CD4-positive, alpha-beta T cell (primary cell): ENCODE results near the gene CDC123. TPM values are rescaled to one million over a fixed set of nuclear protein-coding genes. Genes with fewer than 3 reads are reported as not detected.
A peak's percentile ranks its signal among the peaks of the same experiment; 100 is the strongest.

Experiments used
- ATAC-seq: fragments of 200-7000 bp; cut with Tn5 transposase; one replicate; pipeline ENCODE4 v1.10.0; 2022; ENCODE audit warnings: mild to moderate bottlenecking; ENCODE audit not compliant: poor library complexity
- CTCF ChIA-PET: fragments of 350-600 bp; sonication (Branson Sonifier 250); formaldehyde crosslinking; loops from one replicate; lab custom pipeline; 2021; ENCODE audit warnings: antibody characterized with exemption, inconsistent platforms; lab: Charles Lee
- POLR2A ChIA-PET: fragments of 350-600 bp; sonication (Branson Sonifier 250); formaldehyde crosslinking; loops from one replicate; lab custom pipeline; 2021; ENCODE audit warnings: antibody characterized with exemption, inconsistent platforms; lab: Charles Lee
- DNase-seq, 14 experiments: peaks; one replicate each; pipeline ENCODE4 v3.0.0-alpha.2; 2013 to 2020; ENCODE audit warnings: mixed read lengths in 2 of 14
- H3K27ac ChIP-seq, 2 donors: one replicate each; pipeline versions ENCODE4 v1.5.1 to v1.7.0; 2013; ENCODE audit warnings: low read length in 2 of 2, low read depth in 1 of 2, mild to moderate bottlenecking in 1 of 2
- H3K27me3 ChIP-seq, 2 experiments: 1 replicate in 1 of 2; 2 replicates in 1 of 2; pipeline versions ENCODE4 v1.6.1 to v1.7.0; 2013; ENCODE audit warnings: low read length in 2 of 2, control low read depth in 1 of 2, mild to moderate bottlenecking in 1 of 2, moderate library complexity in 1 of 2; ENCODE audit not compliant: insufficient read depth in 2 of 2, control insufficient read depth in 1 of 2
- H3K36me3 ChIP-seq: one replicate; pipeline ENCODE4 v1.6.1; 2013; ENCODE audit warnings: low read length, control low read depth; ENCODE audit not compliant: insufficient read depth
- H3K4me1 ChIP-seq: one replicate; pipeline ENCODE4 v1.6.1; 2013; ENCODE audit warnings: low read length, control low read depth; ENCODE audit not compliant: insufficient read depth
- H3K4me3 ChIP-seq: one replicate; pipeline ENCODE4 v1.5.1; 2013; ENCODE audit warnings: mild to moderate bottlenecking, low read length, moderate library complexity
- H3K9me3 ChIP-seq, 2 experiments: 1 replicate in 1 of 2; 2 replicates in 1 of 2; pipeline versions ENCODE4 v1.6.1 to v1.7.0; 2013; ENCODE audit warnings: low read length in 2 of 2, mild to moderate bottlenecking in 2 of 2, control low read depth in 1 of 2, moderate library complexity in 1 of 2; ENCODE audit not compliant: control insufficient read depth in 1 of 2, insufficient read depth in 1 of 2
- H3K27ac Mint-ChIP-seq: one replicate; pipeline ENCODE4 v1.8.0; 2020; ENCODE audit warnings: mixed read lengths
- H3K27me3 Mint-ChIP-seq: one replicate; pipeline ENCODE4 v1.8.0; 2021; ENCODE audit warnings: mixed read lengths
- H3K36me3 Mint-ChIP-seq: one replicate; pipeline ENCODE4 v1.8.0; 2021; ENCODE audit warnings: low read depth, mixed read lengths
- H3K4me1 Mint-ChIP-seq: one replicate; pipeline ENCODE4 v1.8.0; 2021; ENCODE audit warnings: low read depth, mixed read lengths
- H3K4me3 Mint-ChIP-seq: one replicate; pipeline ENCODE4 v1.8.0; 2020; ENCODE audit warnings: mild to moderate bottlenecking, mixed read lengths
- H3K9me3 Mint-ChIP-seq: one replicate; pipeline ENCODE4 v1.8.0; 2020; ENCODE audit warnings: mixed read lengths
- CTCF ChIP-seq: fragments of 200-600 bp; IDR thresholded peaks from one replicate; pipeline ENCODE4 v1.8.0; 2022; ENCODE audit warnings: antibody characterized with exemption, mild to moderate bottlenecking
- intact Hi-C, 2 experiments: fragments of 100-400 bp; cut with DNase I in 1 of 2; cut with micrococcal nuclease in 1 of 2; formaldehyde crosslinking; loops; one replicate each; pipeline versions ENCODE4 v1.15.1 to v1.9.0; 2023 to 2025; cut with DNase I, micrococcal nuclease
- total RNA-seq, 174 experiments: library from RNA in 2 of 174; stranded (reverse) in 2 of 174; gene quantifications; one replicate each; pipeline ENCODE4 v1.2.3 and lab custom pipeline; 2021 to 2026

CDC123 gene
- total RNA-seq, 2 experiments from 2014 or later = 34.7 to 40.5 TPM

- H3K4me1 Mint-ChIP-seq = peaks cover 51% of the 10 kb centered on the region
- Histone ChIP-seq H3K27ac (no peak overlapping the region), H3K4me3 (no peak overlapping the region), H3K4me1 (peaks cover 21% of the 10 kb centered on the region), H3K9me3 (no peaks in the 10 kb centered on the region), H3K36me3 (peaks cover 7% of the 10 kb centered on the region), H3K27me3 (no peaks in the 10 kb centered on the region)
- no peak overlapping the region for H3K27ac Mint-ChIP-seq
- no peaks in the 10 kb centered on the region for H3K27me3 Mint-ChIP-seq
- intact Hi-C loops = loop anchor here (5.0 to 10.0 kb wide), 4 partner anchors 57 to 1396 kb away; partner anchors contain the start of genes DHTKD1 (in 1 of the 2), PRPF18 (in 1 of the 2) and SEPHS1 (in 1 of the 2)
- ATAC-seq = no peak
- DNase-seq = no peak
- peaks cover 43% of the 10 kb centered on the region for H3K36me3 Mint-ChIP-seq
- peak overlapping the region; percentile 66 for H3K4me3 Mint-ChIP-seq
- TF ChIP-seq CTCF = no peak
- H3K9me3 Mint-ChIP-seq = no peaks in the 10 kb centered on the region
- ChIA-PET POLR2A (interaction anchor here (0.6 kb wide), 1 partner anchor 29 kb away, joined by 3 read pairs; no protein-coding TSS in a partner anchor), CTCF (no interaction called here)
Measured at GRCh38 chr10:12191715-12192114, 4.3 kb upstream of the CDC123 start.

DNA sequence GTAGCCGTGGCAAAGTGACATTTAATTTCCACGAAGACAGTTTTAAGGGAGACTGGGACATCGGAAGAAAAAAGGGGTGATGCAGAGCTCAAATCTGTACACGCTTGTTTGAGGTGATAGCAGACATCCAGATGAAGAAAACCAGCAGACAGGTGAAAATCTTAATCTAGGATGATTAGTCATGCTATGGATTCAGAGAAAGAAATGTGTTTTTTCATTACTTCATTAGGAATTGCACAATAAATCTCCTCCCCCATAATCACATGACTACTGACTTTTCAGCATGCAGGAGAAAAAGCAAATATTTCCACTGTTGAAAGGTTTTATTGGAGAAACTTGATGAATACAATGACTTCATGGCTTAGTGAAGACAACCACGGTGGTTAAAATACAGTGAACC is 2.8 kb upstream of the CDC123 start:
- H3K27me3 Mint-ChIP-seq = no peaks in the 10 kb centered on the region
- H3K4me1 Mint-ChIP-seq = peaks cover 59% of the 10 kb centered on the region
- no peaks in the 10 kb centered on the region for H3K9me3 ChIP-seq
- peak overlapping the region; percentile 1 for H3K27ac Mint-ChIP-seq
- CTCF ChIA-PET = no interaction called here
- H3K27me3 ChIP-seq = no peaks in the 10 kb centered on the region
- peaks cover 35% of the 10 kb centered on the region for H3K36me3 Mint-ChIP-seq
- H3K4me3 ChIP-seq = no peak overlapping the region
- intact Hi-C loops = loop anchor here (5.0 to 10.0 kb wide), 4 partner anchors 58 to 1394 kb away; partner anchors contain the start of genes DHTKD1 (in 1 of the 2), PRPF18 (in 1 of the 2) and SEPHS1 (in 1 of the 2)
- H3K4me1 ChIP-seq = peaks cover 27% of the 10 kb centered on the region
- H3K27ac ChIP-seq = no peak overlapping the region
- TF ChIP-seq CTCF = no peak
- POLR2A ChIA-PET = interaction anchor here (0.8 kb wide), 1 partner anchor 10 kb away, joined by 3 read pairs; no protein-coding TSS in a partner anchor
- no peak for ATAC-seq
- H3K9me3 Mint-ChIP-seq = no peaks in the 10 kb centered on the region
- no peaks in the 10 kb centered on the region for H3K36me3 ChIP-seq
- no peak for DNase-seq
- H3K4me3 Mint-ChIP-seq = peak overlapping the region; percentile 70

DNA sequence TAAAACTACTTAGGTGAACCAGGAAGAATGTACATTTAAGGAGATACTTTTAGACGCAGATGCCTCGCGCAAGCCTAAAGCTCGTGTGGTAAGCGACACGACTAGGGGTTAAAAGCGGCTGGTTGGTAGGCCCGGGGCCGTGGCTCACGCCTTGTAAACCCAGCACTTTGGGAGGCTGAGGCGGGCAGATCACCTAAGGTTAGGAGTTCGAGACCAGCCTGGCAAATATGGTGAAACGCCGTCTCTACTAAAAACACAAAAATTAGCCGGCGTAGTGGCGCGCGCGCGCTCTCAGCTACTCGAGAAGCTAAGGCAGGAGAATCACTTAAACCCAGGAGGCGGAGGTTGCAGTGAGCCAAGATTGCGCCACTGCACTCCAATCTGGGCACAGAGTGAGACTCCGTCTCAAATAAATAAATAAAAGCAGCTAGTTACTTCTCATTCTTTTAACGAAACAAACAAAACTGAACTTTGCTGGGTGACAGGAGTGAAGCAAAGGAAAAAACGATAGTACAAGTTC is 1.2 kb upstream of the CDC123 start:
- ATAC-seq (no peak), DNase-seq (peak in 13 of 14 experiments; percentile 12 to 48 (median 24))
- Mint-ChIP-seq H3K4me1 (peaks cover 72% of the 10 kb centered on the region), H3K4me3 (peak overlapping the region; percentile 97), H3K27ac (peak overlapping the region; percentile 96), H3K27me3 (no peaks in the 10 kb centered on the region), H3K9me3 (no peaks in the 10 kb centered on the region), H3K36me3 (peaks cover 46% of the 10 kb centered on the region)
- ChIA-PET POLR2A (interaction anchor here (1.0 to 2.1 kb wide), 8 partner anchors 10 to 411 kb away, joined by 3 to 24 read pairs (median 4); partner anchors contain the start of gene UPF2), CTCF (interaction anchor here (1.5 to 2.5 kb wide), 6 partner anchors 10 to 904 kb away, joined by 3 to 20 read pairs (median 4); partner anchors contain the start of genes OPTN and SEC61A2)
- H3K27me3 ChIP-seq = no peaks in the 10 kb centered on the region
- H3K4me1 ChIP-seq = peaks cover 27% of the 10 kb centered on the region
- H3K27ac ChIP-seq = peak overlapping the region in 1 of 2 donors; percentile 94
- intact Hi-C loops = loop anchor here (2.0 to 10.0 kb wide), 8 partner anchors 14 to 1392 kb away; partner anchors contain the start of genes DHTKD1 (in 1 of the 2), PRPF18 (in 1 of the 2), SEC61A2 (in 1 of the 2) and SEPHS1 (in 1 of the 2)
- no peak for TF ChIP-seq CTCF
- peaks cover 9% of the 10 kb centered on the region for H3K36me3 ChIP-seq
- H3K9me3 ChIP-seq = no peaks in the 10 kb centered on the region
- H3K4me3 ChIP-seq = peak overlapping the region; percentile 88
